Inferior parietal cortex (tissue), 1 donor: Measurements from ENCODE around the gene NFS1.
"Not testable (repeated sequence)": the region's sequence is repeated elsewhere in the genome, so short reads cannot be mapped to it uniquely, and the experiment has no call there.

ENCODE experiments used
- DNase-seq: peaks from one replicate; pipeline ENCODE4 v3.0.0-alpha.2; 2016; ENCODE audit errors: extremely low spot score

NFS1 gene

DNA sequence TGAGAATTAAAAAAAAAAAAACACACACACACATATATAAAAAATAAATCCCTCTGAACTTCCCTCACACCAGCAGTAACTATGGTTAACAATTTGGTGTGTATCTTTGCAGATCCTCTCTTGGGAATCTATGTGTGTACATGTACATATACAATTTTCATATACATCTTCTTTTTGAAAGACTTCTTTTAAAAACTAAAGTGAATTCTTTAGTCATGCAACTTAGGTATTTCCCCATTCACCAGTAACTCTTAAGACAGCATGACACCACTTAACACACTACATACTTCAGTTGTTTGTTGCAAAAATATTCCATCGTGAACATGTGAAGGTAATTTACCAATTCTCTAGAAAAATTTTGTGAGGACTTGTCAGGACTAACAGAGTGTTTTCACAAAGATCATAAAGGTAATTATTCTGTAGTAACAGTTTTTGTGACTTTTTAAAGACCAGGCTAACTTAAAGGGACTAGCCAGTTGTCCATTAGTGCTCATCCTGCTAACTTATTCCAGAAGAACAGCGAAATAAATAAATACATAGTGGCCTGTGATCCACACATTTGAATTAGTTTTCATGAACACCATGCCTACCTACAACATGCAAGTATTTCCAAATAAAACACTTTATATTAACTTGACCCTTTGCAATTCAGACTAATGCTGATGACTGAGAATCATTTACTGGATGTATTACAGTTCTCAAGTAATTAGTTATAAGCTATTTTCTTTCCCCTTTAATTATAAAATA is 30.9 kb upstream of the NFS1 start:
- no peak for DNase-seq

DNA sequence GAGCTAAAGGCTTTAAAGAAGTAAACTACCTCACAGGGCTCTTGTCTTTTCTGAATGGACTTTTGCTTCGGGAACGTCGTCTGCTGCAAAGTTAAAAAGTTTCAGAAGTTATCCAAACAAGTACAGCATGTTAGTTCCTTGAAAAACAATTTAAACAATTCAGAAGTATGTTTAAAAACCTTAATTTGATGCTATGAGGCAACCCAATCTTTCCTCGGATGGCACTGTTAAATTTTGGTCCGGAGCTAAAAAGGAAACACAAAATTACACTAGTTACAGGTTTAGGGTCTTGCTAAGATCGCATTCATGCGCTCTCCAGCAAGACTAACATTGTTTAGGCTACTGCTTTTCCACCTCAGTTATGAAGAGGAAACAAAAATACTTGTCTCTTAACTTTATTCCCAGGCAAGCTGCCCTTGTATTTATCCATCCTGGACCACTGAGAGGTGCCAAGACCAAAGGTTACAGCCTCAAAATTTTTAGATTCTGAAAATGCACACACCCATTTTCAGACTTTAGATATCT is 30.2 kb upstream of the NFS1 start:
- DNase-seq: no peak

DNA sequence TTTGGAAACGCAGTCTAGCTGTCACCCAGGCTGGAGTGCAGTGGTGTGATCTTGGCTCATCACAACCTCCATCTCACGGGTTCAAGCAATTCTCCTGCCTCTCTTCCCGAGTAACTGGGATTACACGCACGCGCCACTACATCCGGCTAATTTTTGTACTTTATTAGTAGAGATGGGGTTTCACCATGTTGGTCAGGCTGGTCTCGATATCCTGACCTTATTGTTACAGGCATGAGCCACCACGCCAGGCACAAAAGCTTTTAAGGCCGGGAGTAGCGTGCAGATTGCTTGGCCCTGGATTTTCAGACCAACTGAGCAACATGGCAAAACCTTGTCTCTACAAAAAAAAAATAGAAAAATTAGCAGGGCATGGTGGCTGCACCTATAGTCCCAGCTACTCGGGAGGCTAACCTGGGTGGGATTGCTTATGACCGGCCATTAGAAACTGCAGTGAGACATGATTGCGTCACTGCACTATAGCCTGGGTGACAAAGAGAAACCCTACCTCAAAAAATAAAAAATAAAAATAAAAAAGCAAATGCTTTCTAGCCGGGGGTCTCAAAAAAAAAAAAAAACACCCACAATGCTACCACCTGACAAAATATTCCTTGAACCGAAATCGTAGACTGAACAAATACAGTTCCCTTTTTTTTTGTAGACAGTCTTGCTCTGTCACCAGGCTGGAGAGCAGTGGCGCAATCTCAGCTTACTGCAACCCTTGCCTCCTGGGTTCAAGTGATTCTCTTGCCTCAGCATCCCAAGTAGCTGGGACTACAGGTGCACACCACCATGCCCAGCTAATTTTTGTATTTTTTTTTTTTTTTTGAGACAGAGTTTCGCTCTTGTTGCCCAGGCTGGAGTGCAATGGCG is 27.9 kb upstream of the NFS1 start:
- DNase-seq: no peak

DNA sequence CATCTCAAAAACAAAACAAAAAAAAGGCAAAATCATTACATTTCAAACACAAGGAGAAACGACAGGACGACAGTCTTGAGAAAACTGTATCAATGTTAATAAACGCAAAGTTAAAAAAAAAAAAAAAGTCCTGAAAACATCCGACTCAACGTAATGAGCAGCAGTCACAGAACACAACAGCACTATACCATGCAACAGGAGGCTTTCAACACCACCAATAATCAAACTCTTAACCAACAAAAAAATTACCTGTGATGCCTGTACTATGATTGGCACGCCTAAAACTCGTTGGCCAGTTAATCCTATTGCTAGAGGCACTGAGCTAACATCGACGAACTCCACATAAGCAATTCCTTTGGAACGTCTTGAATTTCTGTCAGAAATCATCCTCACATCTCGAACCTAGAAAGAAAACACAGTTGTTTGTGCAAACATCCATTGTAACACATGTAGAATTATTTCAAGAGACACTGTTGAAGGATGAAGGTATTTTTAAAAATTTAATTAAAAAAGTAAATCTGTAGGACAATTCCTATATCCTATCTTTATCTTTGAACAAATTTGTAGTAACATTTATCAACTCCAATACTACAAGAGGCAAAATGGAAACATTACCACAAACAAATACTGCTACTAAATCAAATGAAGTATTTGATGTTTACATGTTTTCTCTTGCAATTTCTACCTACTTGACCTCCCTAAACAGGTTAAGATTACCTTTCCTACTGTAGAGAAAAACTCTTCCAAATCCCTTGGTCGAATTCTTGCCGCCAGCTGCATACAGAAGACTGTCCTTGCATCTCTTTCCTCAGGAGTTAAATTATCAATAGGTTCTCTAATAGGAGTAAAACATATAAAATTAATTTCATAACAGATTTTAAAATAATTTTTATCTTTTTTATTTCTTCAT is 25.4 kb upstream of the NFS1 start:
- DNase-seq: no peak

DNA sequence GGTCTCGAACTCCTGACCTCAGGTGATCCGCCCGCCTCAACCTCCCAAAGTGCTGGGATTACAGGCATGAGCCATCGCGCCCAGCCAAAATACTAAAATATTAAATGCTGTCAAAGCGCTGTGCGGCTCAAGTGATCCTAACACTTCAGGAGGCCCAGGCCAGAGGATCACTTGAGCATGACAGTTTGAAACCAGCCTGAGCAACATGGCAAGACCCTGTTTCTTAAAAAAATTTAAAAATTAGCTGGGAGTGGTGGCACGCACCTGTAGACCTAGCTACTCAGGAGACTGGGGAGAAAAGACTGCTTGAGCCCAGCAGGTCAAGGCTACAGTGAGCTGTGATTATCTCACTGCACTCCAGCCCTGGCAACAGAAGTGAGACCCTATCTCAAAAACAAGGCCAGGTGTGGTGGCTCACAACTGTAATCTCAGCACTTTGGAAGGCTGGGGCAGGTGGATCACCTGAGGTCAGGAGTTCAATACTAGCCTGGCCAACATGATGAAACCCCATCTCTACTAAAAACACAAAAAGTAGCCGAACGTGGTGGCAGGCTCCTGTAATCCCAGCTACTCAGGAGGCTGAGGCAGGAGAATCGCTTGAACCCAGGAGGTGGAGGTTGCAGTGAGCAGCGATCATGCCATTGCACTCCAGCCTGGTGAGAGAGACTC is 24.6 kb upstream of the NFS1 start:
- DNase-seq: not testable (repeated sequence)

DNA sequence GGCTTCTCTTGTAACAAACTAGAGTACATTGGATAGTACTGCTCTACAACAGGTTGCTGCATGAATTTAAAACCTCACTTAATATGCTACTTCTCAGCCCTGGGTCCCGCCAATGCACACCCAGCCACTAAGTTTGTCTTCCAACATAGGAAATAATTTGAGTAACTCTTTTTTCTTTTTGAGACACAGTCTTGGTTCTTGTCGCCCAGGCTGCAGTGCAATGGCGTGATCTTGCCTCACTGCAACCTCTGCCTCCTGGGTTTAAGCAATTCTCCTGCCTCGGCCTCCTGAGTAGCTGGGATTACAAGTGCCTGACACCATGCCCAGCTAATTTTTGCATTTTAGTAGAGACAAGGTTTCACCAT is 24.1 kb upstream of the NFS1 start:
- not testable (repeated sequence) for DNase-seq

DNA sequence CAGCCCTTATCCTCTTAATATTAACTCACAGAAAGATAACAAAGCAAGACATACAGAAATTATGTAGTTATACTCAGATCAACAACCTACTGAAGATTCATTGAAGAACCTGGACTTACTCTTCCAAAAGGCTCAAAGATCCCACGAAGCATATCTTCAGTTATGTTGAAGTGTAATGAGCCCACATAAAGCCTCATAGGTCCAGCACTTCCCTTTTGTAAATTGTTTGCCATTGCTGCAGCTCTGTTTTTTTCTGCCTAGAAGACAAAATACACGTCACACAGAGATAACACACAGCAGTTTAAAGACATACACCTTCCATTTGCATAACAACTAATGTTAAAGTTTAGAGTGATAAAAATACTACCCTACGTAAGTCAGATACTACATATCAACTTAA is 22.5 kb upstream of the NFS1 start:
- no peak for DNase-seq

DNA sequence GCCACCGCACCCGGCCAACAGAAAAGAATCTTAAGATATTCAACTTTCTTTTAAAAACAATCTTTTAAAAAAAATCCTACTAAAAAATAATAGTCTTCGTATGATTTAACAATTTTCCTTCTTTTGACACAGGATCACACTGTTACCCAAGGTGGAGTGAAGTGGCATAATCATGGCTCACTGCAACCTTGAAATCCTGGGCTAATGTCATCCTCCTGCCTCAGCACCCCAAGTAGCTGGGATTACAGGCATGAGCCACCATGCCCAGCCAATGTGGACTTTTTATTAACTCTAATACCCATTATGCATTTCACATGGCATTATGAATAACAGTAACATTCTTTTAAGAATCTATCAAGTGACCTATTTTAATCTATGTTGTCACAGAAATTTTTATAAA is 22.1 kb upstream of the NFS1 start:
- no peak for DNase-seq

DNA sequence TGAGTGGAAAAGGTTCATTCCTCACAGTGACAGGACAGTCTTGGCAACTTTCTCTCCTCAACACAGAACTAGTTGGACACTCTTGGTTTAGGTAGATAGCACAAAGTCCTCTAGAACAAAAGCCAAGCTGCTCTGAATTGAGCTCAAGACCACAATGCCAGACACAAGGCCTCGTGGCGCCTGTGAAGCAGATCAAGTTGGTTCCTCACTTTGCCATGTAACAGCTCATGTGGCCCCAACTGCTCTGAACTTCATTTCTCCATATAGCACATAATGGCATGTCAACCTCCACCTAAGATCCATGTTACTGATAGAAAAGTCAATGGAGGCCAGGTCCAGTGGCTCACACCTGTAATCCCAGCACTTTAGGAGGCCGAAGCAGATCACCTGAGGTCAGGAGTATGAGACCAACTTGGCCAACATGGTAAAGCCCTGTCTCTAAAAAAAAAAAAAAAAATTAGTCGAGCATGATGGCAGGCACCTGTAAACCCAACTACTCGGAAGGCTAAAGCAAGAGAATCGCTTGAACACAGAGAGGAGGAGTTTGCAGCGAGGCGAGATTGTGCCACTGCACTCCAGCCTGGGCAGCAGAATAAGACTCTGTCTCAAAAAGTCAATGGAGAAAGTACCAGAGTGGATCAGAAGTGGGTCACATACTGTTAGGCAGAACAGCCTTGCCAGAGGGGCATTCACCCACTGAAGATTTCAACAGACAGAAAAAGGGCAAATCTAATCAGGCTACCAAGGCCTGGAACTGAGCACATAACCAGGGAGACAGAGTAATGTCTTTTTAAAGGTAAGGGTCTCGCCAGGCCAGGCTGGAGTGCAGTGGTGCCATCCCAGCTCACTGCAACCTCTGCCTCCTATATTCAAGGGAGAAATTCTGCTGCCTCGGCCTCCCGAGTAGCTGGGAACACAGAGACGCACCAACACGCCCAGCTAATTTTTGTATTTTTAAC is 21.3 kb upstream of the NFS1 start:
- no peak for DNase-seq

DNA sequence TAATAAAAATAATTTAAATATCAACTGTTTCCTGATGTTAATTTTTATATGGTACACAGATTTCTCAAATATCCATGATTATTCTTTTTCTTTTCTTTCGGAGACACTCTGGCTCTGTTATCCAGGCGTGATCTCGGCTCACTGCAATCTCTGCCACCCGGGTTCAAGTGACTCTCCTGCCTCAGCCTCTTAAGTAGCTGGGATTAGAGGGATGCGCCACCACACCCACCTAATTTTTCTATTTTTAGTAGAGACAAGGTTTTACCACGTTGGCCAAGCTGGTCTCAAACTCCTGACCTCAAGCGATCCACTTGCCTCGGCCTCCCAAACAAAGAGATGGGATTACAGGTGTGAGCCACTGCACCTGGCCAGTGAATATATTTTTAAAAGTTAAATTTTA is 20.6 kb upstream of the NFS1 start:
- no peak for DNase-seq

DNA sequence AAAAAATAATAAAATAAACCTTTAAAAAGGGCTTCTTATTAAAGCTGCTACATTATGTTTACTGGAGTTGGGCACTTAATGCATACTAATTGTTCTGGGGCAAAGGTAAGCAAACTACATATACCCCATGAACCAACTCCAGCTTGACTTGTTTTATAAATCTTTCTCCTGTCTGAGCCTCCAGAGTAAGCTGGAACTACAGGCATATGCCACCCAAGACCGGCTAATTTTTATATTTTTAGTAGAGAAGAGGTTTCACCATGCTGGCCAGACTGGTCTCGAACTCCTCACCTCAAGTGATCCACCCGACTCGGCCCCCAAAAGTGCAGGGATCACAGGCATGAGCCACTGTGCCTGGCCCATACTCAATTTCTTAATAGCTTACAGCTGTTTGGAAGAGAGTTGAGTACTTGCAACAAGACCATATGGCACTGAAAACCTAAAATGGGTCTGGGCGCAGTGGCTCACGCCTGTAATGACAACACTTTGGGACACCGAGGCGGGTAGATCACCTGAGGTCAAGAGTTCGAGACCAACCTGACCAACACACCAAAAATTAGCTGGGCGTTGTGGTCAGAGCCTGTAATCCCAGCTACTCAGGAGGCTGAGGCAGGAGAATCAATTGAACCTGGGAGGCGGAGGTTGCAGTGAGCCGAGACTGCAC is 20.0 kb upstream of the NFS1 start:
- DNase-seq: no peak

DNA sequence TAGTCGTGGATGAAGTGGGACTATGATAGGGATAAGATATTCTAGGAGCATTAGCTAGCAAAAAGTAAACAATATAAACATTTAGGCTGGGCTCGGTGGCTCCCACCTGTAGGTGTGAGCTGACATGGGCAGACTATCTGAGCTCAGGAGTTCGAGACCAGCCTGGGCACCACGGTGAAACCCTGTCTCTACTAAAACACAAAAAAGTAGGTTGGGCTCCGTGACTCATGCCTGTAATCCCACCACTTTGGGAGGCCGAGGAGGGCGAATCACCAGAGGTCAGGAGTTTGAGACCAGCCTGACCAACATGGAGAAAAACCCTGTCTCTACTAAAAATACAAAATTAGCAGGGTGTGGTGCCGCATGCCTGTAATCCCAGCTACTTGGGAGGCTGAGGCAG is 19.2 kb upstream of the NFS1 start:
- not testable (repeated sequence) for DNase-seq

DNA sequence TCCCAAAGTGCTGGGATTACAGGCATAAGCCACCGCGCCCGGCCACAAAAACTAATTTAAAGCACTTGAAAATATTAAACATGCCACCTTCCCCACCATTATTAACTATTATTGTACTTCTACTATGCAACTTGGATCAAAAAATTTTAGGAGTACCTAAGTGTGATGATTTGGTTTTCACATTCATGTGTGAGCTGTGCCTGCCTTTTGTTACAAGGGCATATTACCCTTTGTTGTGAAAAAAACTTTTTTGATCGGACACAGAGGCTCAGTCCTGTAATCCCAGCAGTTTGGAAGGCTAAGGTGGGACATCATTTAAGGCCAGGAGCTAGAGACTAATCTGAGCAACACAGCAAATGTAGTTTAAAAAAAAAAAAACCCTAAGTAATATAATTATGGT is 17.2 kb upstream of the NFS1 start:
- DNase-seq: no peak

DNA sequence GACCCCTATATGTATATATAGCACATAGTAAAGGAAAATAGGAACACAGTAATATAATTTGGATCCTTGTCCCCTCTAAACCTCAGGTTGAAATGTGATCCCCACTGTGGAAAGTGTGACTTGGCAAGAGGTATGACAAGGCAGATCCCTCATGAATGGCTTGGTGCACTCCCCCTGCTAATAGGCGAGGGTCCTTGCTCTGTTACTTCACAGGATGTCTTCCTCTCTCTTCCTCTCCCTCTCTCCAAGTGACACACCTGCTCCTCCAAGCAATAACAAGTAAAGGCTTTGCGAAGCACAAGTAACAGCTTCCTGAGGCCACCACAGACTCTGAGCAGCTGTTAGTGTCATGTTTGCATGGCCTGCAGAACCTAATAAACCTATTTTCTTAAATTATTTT is 16.5 kb upstream of the NFS1 start:
- DNase-seq: no peak

DNA sequence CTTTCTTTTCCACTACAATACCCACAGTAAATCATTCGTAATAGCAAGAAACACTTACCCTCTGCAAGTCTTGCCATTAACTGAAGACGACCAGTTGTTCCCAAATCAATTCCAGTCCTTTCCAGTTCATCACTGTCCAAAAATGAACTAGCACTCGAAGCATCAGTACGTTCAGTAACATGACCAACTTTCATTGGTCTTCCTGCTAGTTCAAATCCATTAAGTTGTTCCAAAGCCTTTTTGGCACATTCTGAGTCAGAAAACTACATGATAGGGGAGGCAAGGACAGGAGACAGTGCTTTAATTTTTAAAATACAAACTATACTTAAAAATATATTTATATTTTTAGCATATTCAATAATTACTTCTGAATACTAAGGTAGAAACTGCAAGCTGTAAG is 15.0 kb upstream of the NFS1 start:
- no peak for DNase-seq

DNA sequence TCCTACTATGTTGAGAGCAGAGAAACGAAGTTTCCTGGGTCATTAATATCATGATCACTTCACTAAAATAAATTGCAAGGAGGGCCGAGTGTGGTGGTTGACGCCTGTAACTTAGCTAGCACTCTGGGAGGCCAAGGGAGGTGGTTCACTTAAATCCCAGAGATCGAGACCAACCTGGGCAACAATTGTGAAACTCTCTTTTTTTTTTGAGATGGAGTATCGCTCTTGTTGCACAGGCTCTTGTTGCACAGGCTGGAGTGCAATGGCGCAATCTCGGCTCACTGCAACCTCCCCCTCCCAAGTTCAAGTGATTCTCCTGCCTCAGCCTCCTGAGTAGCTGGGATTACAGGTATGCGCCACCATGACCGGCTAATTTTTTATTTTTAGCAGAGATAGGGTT is 14.0 kb upstream of the NFS1 start:
- DNase-seq: not testable (repeated sequence)

DNA sequence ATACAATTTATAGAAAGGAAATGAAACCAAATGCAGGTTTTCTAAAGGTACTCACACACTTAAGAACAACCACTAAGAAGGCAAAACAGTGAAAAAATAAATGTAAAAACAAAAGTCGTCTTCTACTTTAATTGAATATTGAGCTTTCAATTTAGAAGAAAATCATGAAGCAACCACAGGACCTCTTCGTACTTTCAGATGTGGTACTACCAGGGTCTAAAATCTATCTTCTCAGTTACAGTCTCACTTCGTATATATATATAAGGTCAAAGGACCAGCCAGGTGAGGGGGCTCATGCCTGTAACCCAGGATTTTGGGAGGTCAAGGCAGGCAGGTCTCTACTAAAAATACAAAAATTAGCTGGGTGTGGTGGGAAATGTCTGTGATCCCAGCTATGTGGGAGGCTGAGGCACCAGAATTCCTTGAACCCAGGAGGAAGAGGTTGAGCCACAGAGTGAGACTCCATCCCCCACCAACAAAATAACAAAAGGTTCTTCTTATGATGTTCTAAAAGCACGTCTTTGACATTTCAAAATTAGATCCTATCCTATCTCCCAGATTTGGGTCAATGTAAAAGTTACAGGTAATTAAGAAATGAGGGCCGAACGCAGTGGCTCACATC is 12.5 kb upstream of the NFS1 start:
- DNase-seq: no peak

DNA sequence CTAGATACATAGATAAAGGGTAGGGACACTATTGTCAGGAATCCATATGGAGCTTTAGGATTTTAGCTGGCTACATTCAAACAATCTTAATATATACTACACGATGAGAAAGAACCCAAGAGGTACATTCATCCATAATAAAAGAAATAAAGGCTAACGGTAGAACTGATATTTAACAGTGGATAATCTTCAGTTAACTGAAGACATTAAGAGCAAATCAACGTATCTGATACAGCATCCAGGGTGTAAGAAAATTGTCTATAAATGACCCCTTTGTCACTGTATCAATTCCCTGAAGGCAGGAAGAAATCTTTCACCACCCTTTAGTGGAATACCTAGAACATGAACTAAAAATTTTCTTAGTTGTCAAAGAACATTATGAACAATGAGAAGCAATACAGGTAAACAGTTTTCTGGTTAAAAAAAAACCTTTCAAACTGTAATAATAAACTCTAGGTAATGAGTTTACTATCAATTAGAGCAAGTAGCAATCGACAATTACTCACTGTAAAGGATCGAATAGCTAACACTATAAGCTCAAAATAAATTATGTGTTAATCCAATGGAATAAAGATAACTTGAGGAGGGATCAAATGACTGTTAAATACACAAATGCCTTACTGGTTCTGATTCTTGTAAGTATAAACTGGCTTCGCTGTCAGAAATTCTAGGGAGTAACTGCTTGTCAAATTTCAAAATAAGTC is 11.9 kb upstream of the NFS1 start:
- DNase-seq: no peak

DNA sequence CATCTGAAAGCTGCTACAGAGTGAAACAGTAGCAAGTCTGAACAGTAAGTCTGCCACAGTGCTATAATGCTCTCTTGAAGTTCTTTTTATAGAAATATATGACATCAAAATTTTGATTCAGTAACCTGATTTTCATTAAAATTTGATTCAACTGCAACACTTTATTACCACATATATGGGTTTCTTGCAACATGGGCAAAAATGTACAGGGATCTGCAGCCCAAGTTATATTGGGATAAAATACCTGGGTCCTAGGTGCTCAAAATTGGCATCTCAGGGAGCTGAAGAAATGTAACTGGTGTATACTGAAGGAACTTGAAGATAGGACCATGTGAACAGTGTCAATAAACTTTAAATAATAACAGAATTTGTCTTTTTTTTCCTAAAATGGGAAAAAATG is 10.9 kb upstream of the NFS1 start:
- DNase-seq: no peak
